Astrocyte (in vitro differentiated cells and primary cell): ENCODE measurements around the gene COL27A1. TPM values are rescaled to one million over a fixed set of nuclear protein-coding genes. Genes with fewer than 3 reads are reported as not detected.

Experiments used
- DNase-seq: peaks from one replicate; pipeline ENCODE4 v3.0.0-alpha.2; 2010; ENCODE audit warnings: low read depth
- FAIRE-seq: peaks from 2 replicates; lab custom pipeline; 2011; peaks lifted over from hg19 to GRCh38; lab: Jason Lieb, UNC
- H2AFZ ChIP-seq: 2 replicates; pipeline ENCODE4 v1.6.0; 2012; ENCODE audit warnings: low read depth, low read length, inconsistent platforms
- H3K27ac ChIP-seq: 2 replicates; pipeline ENCODE4 v1.5.1; 2011; ENCODE audit warnings: low read depth, low read length, inconsistent platforms
- H3K27me3 ChIP-seq: 2 replicates; pipeline ENCODE4 v1.6.0; 2011; ENCODE audit warnings: low read length, inconsistent platforms; ENCODE audit not compliant: insufficient read depth
- H3K36me3 ChIP-seq: 2 replicates; pipeline ENCODE4 v1.5.1; 2011; ENCODE audit warnings: low read length, inconsistent platforms; ENCODE audit not compliant: insufficient read depth
- H3K4me1 ChIP-seq: 2 replicates; pipeline ENCODE4 v1.5.1; 2011; ENCODE audit warnings: low read length, inconsistent platforms; ENCODE audit not compliant: insufficient read depth
- H3K4me2 ChIP-seq: 2 replicates; pipeline ENCODE4 v1.6.0; 2012; ENCODE audit warnings: low read length, inconsistent platforms
- H3K4me3 ChIP-seq: 2 replicates; pipeline ENCODE4 v1.5.1; 2011; ENCODE audit warnings: low read depth, mild to moderate bottlenecking, low read length, inconsistent platforms; ENCODE audit not compliant: insufficient read depth
- H3K79me2 ChIP-seq: 2 replicates; pipeline ENCODE4 v1.6.0; 2012; ENCODE audit warnings: mild to moderate bottlenecking, low read length, inconsistent platforms; ENCODE audit not compliant: insufficient read depth
- H3K9ac ChIP-seq: 2 replicates; pipeline ENCODE4 v1.6.0; 2012; ENCODE audit warnings: mild to moderate bottlenecking, low read length, inconsistent platforms
- H3K9me3 ChIP-seq: 2 replicates; pipeline ENCODE4 v1.5.1; 2012; ENCODE audit warnings: low read depth, mild to moderate bottlenecking, low read length, inconsistent platforms; ENCODE audit not compliant: insufficient read depth
- H4K20me1 ChIP-seq: 2 replicates; pipeline ENCODE4 v1.6.0; 2012; ENCODE audit warnings: low read length, inconsistent platforms; ENCODE audit not compliant: insufficient read depth
- H3K27ac Mint-ChIP-seq: one replicate; pipeline ENCODE4 v1.8.0; 2021; ENCODE audit warnings: mild to moderate bottlenecking, mixed read lengths; ENCODE audit not compliant: unreplicated experiment
- H3K27me3 Mint-ChIP-seq: one replicate; pipeline ENCODE4 v1.8.0; 2021; ENCODE audit warnings: low read depth, mixed read lengths; ENCODE audit not compliant: unreplicated experiment
- H3K36me3 Mint-ChIP-seq: one replicate; pipeline ENCODE4 v1.8.0; 2021; ENCODE audit warnings: low read depth, mixed read lengths; ENCODE audit not compliant: unreplicated experiment
- H3K4me1 Mint-ChIP-seq: one replicate; pipeline ENCODE4 v1.8.0; 2021; ENCODE audit warnings: low read depth, mixed read lengths; ENCODE audit not compliant: unreplicated experiment
- H3K4me3 Mint-ChIP-seq: one replicate; pipeline ENCODE4 v1.8.0; 2021; ENCODE audit warnings: mild to moderate bottlenecking, moderate library complexity, mixed read lengths; ENCODE audit not compliant: unreplicated experiment
- H3K9me3 Mint-ChIP-seq: one replicate; pipeline ENCODE4 v1.8.0; 2021; ENCODE audit warnings: mild to moderate bottlenecking, mixed read lengths; ENCODE audit not compliant: unreplicated experiment
- EZH2 ChIP-seq: IDR thresholded peaks from 2 replicates; pipeline ENCODE4 v1.6.1; 2012; ENCODE audit warnings: mild to moderate bottlenecking, low read length, inconsistent platforms; ENCODE audit not compliant: insufficient read depth
- total RNA-seq: library from RNA; stranded (reverse); gene quantifications from 2 replicates; pipeline ENCODE4 v1.2.1, GENCODE V29; 2021
- TF ChIP-seq, protein P1 (sequence below): IDR thresholded peaks from 2 replicates; pipeline ENCODE4 v1.5.1; 2011; ENCODE audit warnings: low read depth, mild to moderate bottlenecking, inconsistent platforms, low read length, moderate library complexity; ENCODE audit not compliant: insufficient read depth

Gene COL27A1
- total RNA-seq, 1 donor from 2014 or later = 31.2 TPM

GRCh38 chr9:114261026-114261425 lies 105.7 kb downstream of the COL27A1 start:
- no peak overlapping the region for H3K4me2 ChIP-seq
- no peaks in the 10 kb centered on the region for H3K27me3 ChIP-seq
- no peaks in the 10 kb centered on the region for H3K4me1 ChIP-seq
- Mint-ChIP-seq H3K36me3 (peaks cover 2% of the 10 kb centered on the region), H3K4me1 (no peaks in the 10 kb centered on the region), H3K4me3 (no peak overlapping the region), H3K9me3 (no peaks in the 10 kb centered on the region), H3K27me3 (peaks cover 1% of the 10 kb centered on the region), H3K27ac (no peak overlapping the region)
- DNase-seq (no peak), FAIRE-seq (no peak)
- no peaks in the 10 kb centered on the region for H3K9me3 ChIP-seq
- no peaks in the 10 kb centered on the region for H3K36me3 ChIP-seq
- TF ChIP-seq, protein P1, sequence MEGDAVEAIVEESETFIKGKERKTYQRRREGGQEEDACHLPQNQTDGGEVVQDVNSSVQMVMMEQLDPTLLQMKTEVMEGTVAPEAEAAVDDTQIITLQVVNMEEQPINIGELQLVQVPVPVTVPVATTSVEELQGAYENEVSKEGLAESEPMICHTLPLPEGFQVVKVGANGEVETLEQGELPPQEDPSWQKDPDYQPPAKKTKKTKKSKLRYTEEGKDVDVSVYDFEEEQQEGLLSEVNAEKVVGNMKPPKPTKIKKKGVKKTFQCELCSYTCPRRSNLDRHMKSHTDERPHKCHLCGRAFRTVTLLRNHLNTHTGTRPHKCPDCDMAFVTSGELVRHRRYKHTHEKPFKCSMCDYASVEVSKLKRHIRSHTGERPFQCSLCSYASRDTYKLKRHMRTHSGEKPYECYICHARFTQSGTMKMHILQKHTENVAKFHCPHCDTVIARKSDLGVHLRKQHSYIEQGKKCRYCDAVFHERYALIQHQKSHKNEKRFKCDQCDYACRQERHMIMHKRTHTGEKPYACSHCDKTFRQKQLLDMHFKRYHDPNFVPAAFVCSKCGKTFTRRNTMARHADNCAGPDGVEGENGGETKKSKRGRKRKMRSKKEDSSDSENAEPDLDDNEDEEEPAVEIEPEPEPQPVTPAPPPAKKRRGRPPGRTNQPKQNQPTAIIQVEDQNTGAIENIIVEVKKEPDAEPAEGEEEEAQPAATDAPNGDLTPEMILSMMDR = no peak
- TF ChIP-seq EZH2 = no peak
- no peaks in the 10 kb centered on the region for H3K79me2 ChIP-seq
- H4K20me1 ChIP-seq = no peaks in the 10 kb centered on the region
- H2AFZ ChIP-seq = no peak overlapping the region
- no peak overlapping the region for H3K27ac ChIP-seq
- no peak overlapping the region for H3K9ac ChIP-seq
- no peak overlapping the region for H3K4me3 ChIP-seq

DNA sequence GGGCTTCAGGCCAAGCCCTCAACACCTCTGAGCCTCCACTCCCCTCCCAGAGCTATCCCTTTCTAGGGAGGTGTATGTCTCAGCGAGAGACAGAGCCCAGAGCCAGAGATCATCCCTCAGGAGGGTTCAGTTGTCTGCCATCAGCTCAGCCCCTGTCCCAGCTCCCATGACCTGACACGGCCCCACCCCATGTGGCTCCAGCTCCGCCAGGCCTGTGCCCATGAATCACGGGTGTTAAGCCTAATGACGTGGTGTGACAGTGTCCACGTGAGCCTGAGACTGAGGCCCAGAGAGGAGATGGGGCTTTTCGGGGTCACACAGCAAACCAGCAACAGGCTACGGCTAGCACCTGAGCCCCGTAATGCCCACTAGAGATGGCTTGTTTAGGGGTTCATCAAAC lies 106.7 kb downstream of the COL27A1 start:
- Histone ChIP-seq H3K9ac (no peak overlapping the region), H2AFZ (no peak overlapping the region), H3K4me1 (peaks cover 8% of the 10 kb centered on the region), H3K4me3 (no peak overlapping the region), H3K27ac (no peak overlapping the region), H3K4me2 (no peak overlapping the region), H3K79me2 (no peaks in the 10 kb centered on the region), H3K9me3 (no peaks in the 10 kb centered on the region), H4K20me1 (peaks cover 4% of the 10 kb centered on the region), H3K27me3 (no peaks in the 10 kb centered on the region), H3K36me3 (no peaks in the 10 kb centered on the region)
- Mint-ChIP-seq H3K9me3 (no peaks in the 10 kb centered on the region), H3K4me3 (no peak overlapping the region), H3K36me3 (peaks cover 3% of the 10 kb centered on the region), H3K27ac (no peak overlapping the region), H3K4me1 (peaks cover 4% of the 10 kb centered on the region), H3K27me3 (no peaks in the 10 kb centered on the region)
- FAIRE-seq (no peak), DNase-seq (no peak)
- TF ChIP-seq, protein P1 = no peak
- no peak for TF ChIP-seq EZH2

- H3K79me2 ChIP-seq = no peaks in the 10 kb centered on the region
- no peaks in the 10 kb centered on the region for H3K9me3 ChIP-seq
- FAIRE-seq (no peak), DNase-seq (no peak)
- peaks cover 11% of the 10 kb centered on the region for H3K36me3 Mint-ChIP-seq
- H3K27me3 Mint-ChIP-seq = no peaks in the 10 kb centered on the region
- H3K4me1 Mint-ChIP-seq = peaks cover 6% of the 10 kb centered on the region
- H3K27ac Mint-ChIP-seq = no peak overlapping the region
- no peak overlapping the region for H3K9ac ChIP-seq
- no peaks in the 10 kb centered on the region for H3K36me3 ChIP-seq
- peaks cover 2% of the 10 kb centered on the region for H3K27me3 ChIP-seq
- H3K9me3 Mint-ChIP-seq = no peaks in the 10 kb centered on the region
- TF ChIP-seq, protein P1 = no peak
- no peak for TF ChIP-seq EZH2
- no peak overlapping the region for H3K4me2 ChIP-seq
- H3K27ac ChIP-seq = no peak overlapping the region
- H3K4me3 Mint-ChIP-seq = no peak overlapping the region
- H2AFZ ChIP-seq = no peak overlapping the region
- no peak overlapping the region for H3K4me3 ChIP-seq
- H3K4me1 ChIP-seq = peaks cover 14% of the 10 kb centered on the region
- H4K20me1 ChIP-seq = peaks cover 9% of the 10 kb centered on the region
These were observed 108.6 kb downstream of the COL27A1 start for GRCh38 chr9:114263853-114264510.
